Fibroblast of peridontal ligament (primary cell): ENCODE results near the gene SH2D2A.

ENCODE experiments used
- DNase-seq: peaks from one replicate; pipeline ENCODE4 v3.0.0-alpha.2; 2010; ENCODE audit errors: extremely low read depth

Gene SH2D2A

GRCh38 chr1:156816561-156817328 is at the start of gene SH2D2A:
Gene SH2D2A, minus strand, starts transcription at chr1:156816848. Its CDS starts 140 bp downstream, at chr1:156816708.
- no peak for DNase-seq

GRCh38 chr1:156865865-156866248 is 49.2 kb upstream of the SH2D2A start:
- DNase-seq: no peak

- no peak for DNase-seq
These were observed 48.6 kb upstream of the SH2D2A start for GRCh38 chr1:156865258-156865657.

GRCh38 chr1:156864796-156865195 is 48.1 kb upstream of the SH2D2A start:
- no peak for DNase-seq

GRCh38 chr1:156863631-156864030 is 47.0 kb upstream of the SH2D2A start:
- DNase-seq: no peak

- DNase-seq: no peak
These were observed 46.5 kb upstream of the SH2D2A start for GRCh38 chr1:156862997-156863599.

GRCh38 chr1:156862584-156862983 is 45.9 kb upstream of the SH2D2A start:
- DNase-seq: no peak

GRCh38 chr1:156860628-156861423 is 44.2 kb upstream of the SH2D2A start, which contains the start of gene NTRK1:
Gene NTRK1, plus strand, starts transcription at chr1:156860865. Its CDS starts 70 bp downstream, at chr1:156860935.
- no peak for DNase-seq

GRCh38 chr1:156860113-156860627 is 43.5 kb upstream of the SH2D2A start:
- DNase-seq: peak; percentile 40

- DNase-seq: peak; percentile 18
These were observed 43.0 kb upstream of the SH2D2A start for GRCh38 chr1:156859523-156860112.

- no peak for DNase-seq
These were observed 42.4 kb upstream of the SH2D2A start, which contains the start of gene INSRR for GRCh38 chr1:156858959-156859522. Gene INSRR, minus strand, starts transcription at chr1:156859117. Its CDS starts 496 bp downstream, at chr1:156858621.

- no peak for DNase-seq
These were observed 41.9 kb upstream of the SH2D2A start for GRCh38 chr1:156858555-156858956.

GRCh38 chr1:156857532-156857931 is 40.9 kb upstream of the SH2D2A start:
- no peak for DNase-seq

GRCh38 chr1:156856282-156856785 is 39.7 kb upstream of the SH2D2A start:
- DNase-seq: no peak

- DNase-seq: no peak
These were observed 38.0 kb upstream of the SH2D2A start for GRCh38 chr1:156854634-156855033.

- DNase-seq: no peak
These were observed 37.1 kb upstream of the SH2D2A start for GRCh38 chr1:156853761-156854160.

GRCh38 chr1:156852418-156852874 is 35.8 kb upstream of the SH2D2A start:
- DNase-seq: peak; percentile 25

- no peak for DNase-seq
These were observed 35.2 kb upstream of the SH2D2A start for GRCh38 chr1:156851779-156852417.

GRCh38 chr1:156849151-156849496 is 32.5 kb upstream of the SH2D2A start:
- DNase-seq: no peak

GRCh38 chr1:156848461-156849150 is 32.0 kb upstream of the SH2D2A start:
- peak; percentile 20 for DNase-seq
